Neuronal stem cell (in vitro differentiated cells): ENCODE data around the gene ZNF587B.
"Not testable (repeated sequence)": the region's sequence is repeated elsewhere in the genome, so short reads cannot be mapped to it uniquely, and the experiment has no call there.

Source experiments
- DNase-seq: peaks from one replicate; pipeline ENCODE4 v3.0.0-alpha.2; 2013; ENCODE audit warnings: low spot score
- H2AFZ ChIP-seq: one replicate; pipeline ENCODE4 v1.6.1; 2013; ENCODE audit warnings: mild to moderate bottlenecking, low read length, inconsistent platforms
- H2AK5ac ChIP-seq: 2 replicates; pipeline ENCODE4 v1.6.1; 2013; ENCODE audit warnings: low read depth, mild to moderate bottlenecking, inconsistent platforms, low read length, moderate library complexity, mixed read lengths
- H2BK120ac ChIP-seq: 2 replicates; pipeline ENCODE4 v1.6.1; 2013; ENCODE audit warnings: low read depth, mild to moderate bottlenecking, inconsistent platforms, low read length, moderate library complexity, mixed read lengths
- H2BK12ac ChIP-seq: one replicate; pipeline ENCODE4 v1.6.1; 2013; ENCODE audit warnings: low read length, inconsistent platforms
- H2BK15ac ChIP-seq: 2 replicates; pipeline ENCODE4 v1.6.1; 2013; ENCODE audit warnings: mild to moderate bottlenecking, low read length, inconsistent platforms, mixed read lengths
- H2BK5ac ChIP-seq: one replicate; pipeline ENCODE4 v1.6.1; 2013; ENCODE audit warnings: inconsistent platforms, mild to moderate bottlenecking, low read length, moderate library complexity
- H3K14ac ChIP-seq: one replicate; pipeline ENCODE4 v1.6.1; 2013; ENCODE audit warnings: low read length, inconsistent platforms
- H3K18ac ChIP-seq: 2 replicates; pipeline ENCODE4 v1.6.1; 2013; ENCODE audit warnings: low read length, inconsistent platforms
- H3K23ac ChIP-seq: 2 replicates; pipeline ENCODE4 v1.6.1; 2013; ENCODE audit warnings: low read depth, mild to moderate bottlenecking, mixed read lengths, low read length, inconsistent platforms; ENCODE audit not compliant: poor library complexity
- H3K27ac ChIP-seq: replicated peaks from 3 replicates; pipeline ENCODE4 v1.5.1; 2013; ENCODE audit warnings: low read length, inconsistent platforms
- H3K27me3 ChIP-seq, 3 experiments: 2 replicates each; pipeline ENCODE4 v1.6.1; 2013; ENCODE audit warnings: low read length in 3 of 3, mild to moderate bottlenecking in 2 of 3, inconsistent platforms in 1 of 3, low read depth in 1 of 3, mixed read lengths in 1 of 3, moderate library complexity in 1 of 3; ENCODE audit not compliant: control insufficient read depth in 3 of 3, insufficient read depth in 3 of 3
- H3K36me3 ChIP-seq, 2 donors: replicated peaks in 1 of 2; 2 replicates each; pipeline ENCODE4 v1.6.1; 2013; ENCODE audit warnings: low read length in 2 of 2; ENCODE audit not compliant: control insufficient read depth in 2 of 2, insufficient read depth in 2 of 2
- H3K4ac ChIP-seq: 2 replicates; pipeline ENCODE4 v1.6.1; 2013; ENCODE audit warnings: inconsistent platforms, mild to moderate bottlenecking, low read length, moderate library complexity
- H3K4me1 ChIP-seq, 2 donors: 1 replicate in 1 of 2; 2 replicates in 1 of 2; pipeline ENCODE4 v1.6.1; 2013; ENCODE audit warnings: low read length in 2 of 2, low read depth in 1 of 2; ENCODE audit not compliant: control insufficient read depth in 2 of 2, insufficient read depth in 1 of 2
- H3K4me2 ChIP-seq: one replicate; pipeline ENCODE4 v1.6.1; 2013; ENCODE audit warnings: mild to moderate bottlenecking, low read length, inconsistent platforms; ENCODE audit not compliant: insufficient read depth, poor library complexity, severe bottlenecking
- H3K4me3 ChIP-seq, 2 donors: 2 replicates each; pipeline ENCODE4 v1.5.1; 2013; ENCODE audit warnings: low read length in 2 of 2, mild to moderate bottlenecking in 2 of 2, inconsistent platforms in 1 of 2, moderate library complexity in 1 of 2
- H3K79me1 ChIP-seq: one replicate; pipeline ENCODE4 v1.6.1; 2013; ENCODE audit warnings: low read depth, mild to moderate bottlenecking, inconsistent platforms, low read length, moderate library complexity
- H3K9ac ChIP-seq: one replicate; pipeline ENCODE4 v1.6.1; 2013; ENCODE audit warnings: mild to moderate bottlenecking, low read depth, low read length, inconsistent platforms; ENCODE audit not compliant: poor library complexity
- H3K9me3 ChIP-seq, 2 donors: replicated peaks in 1 of 2; 2 replicates each; pipeline versions ENCODE3 to v1.6.1; 2013; ENCODE audit warnings: low read length in 2 of 2, mild to moderate bottlenecking in 2 of 2, inconsistent platforms in 1 of 2, low read depth in 1 of 2, mixed read lengths in 1 of 2, moderate library complexity in 1 of 2; ENCODE audit not compliant: control insufficient read depth in 2 of 2, insufficient read depth in 1 of 2
- H4K8ac ChIP-seq: one replicate; pipeline ENCODE4 v1.6.1; 2013; ENCODE audit warnings: low read depth, mild to moderate bottlenecking, inconsistent platforms, low read length, moderate library complexity
- H4K91ac ChIP-seq: one replicate; pipeline ENCODE4 v1.6.1; 2013; ENCODE audit warnings: low read length, low read depth, mild to moderate bottlenecking, inconsistent platforms; ENCODE audit not compliant: poor library complexity
- WGBS, 2 donors: extraction: QIAGEN DNeasy Blood & Tissue Kit; methylation state at CpG; one replicate each; pipeline ENCODE4 v1.1.7; 2013; ENCODE audit warnings: missing lambda C conversion rate in 2 of 2, mixed read lengths in 1 of 2; ENCODE audit not compliant: insufficient read length in 2 of 2, insufficient replicate concordance in 1 of 2; ENCODE audit errors: extremely low coverage in 2 of 2; 5-methylcytosine and 5-hydroxymethylcytosine counted together

ZNF587B gene

DNA sequence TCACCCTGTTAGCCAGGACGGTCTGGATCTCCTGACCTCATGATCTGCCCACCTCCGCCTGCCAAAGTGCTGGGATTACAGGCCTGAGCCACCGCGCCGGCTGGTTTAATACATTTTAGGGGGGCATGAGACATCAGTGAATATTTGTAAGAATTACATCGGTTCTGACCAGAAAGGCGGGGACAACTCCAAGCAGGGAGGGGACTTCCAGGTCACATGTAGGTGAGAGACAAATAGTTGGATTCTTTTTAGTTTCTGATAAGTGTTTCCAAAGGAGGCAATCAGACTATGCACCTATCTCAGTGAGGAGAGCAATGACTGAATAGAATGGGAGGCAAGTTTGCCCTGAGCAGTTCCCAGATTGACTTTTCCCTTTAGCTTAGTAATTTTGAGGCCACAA lies 11.7 kb upstream of the ZNF587B start:
- no peak overlapping the region for H2AK5ac ChIP-seq
- no peak overlapping the region for H4K8ac ChIP-seq
- no peak overlapping the region for H3K14ac ChIP-seq
- WGBS, 2 donors, result no CpG with 5 or more reads among the region's 7 CpGs
- no peak overlapping the region for H4K91ac ChIP-seq
- no peak overlapping the region for H3K18ac ChIP-seq
- no peak overlapping the region for H2BK5ac ChIP-seq
- H3K4me1 ChIP-seq, result peaks cover 4 to 6% of the 10 kb centered on the region in 2 donors
- no peaks in the 10 kb centered on the region for H3K27me3 ChIP-seq
- no peaks in the 10 kb centered on the region for H3K9me3 ChIP-seq
- H3K4ac ChIP-seq, result no peak overlapping the region
- no peak overlapping the region for H3K27ac ChIP-seq
- H3K79me1 ChIP-seq, result peaks cover 1% of the 10 kb centered on the region
- no peak overlapping the region for H2BK12ac ChIP-seq
- H3K23ac ChIP-seq, result no peak overlapping the region
- H3K4me3 ChIP-seq, result no peak overlapping the region
- no peak overlapping the region for H2AFZ ChIP-seq
- H3K9ac ChIP-seq, result no peak overlapping the region
- peaks cover 0 to 29% of the 10 kb centered on the region in 2 donors for H3K36me3 ChIP-seq
- no peak overlapping the region for H2BK15ac ChIP-seq
- no peak overlapping the region for H3K4me2 ChIP-seq
- no peak overlapping the region for H2BK120ac ChIP-seq
- DNase-seq, result no peak

DNA sequence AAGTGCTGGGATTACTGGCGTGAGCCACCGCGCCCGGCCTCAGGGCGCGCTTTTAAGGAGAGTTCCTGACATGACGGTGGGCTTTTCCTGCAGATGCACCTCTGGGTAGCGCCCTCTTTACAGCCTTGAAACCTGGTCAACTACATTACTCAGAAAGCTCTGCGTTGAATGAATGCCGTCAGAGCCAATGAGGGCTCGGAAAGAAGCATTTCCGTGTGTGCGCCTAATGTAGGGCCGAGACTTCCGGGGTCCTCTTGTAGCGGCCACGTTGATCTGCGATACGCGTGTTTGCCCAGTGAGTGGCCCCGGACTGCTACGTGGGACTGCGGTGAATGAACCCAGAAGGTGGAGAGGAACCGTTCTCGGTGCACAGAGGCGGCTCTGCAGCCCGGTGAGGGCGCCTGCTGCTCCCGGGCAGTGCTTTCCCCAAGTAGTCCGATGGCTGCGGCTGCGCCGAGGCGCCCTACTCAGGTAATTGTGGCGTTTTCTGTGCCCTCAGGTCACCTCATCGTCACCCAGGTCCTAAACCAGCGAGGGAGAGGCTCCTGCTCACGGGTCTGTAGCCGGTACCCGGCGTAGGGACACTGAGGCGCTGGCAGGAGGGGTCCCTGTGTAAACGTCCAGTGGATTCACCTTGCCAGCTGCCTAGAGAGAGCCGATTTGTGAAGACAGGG lies 10.5 kb upstream of the ZNF587B start:
- Histone ChIP-seq H3K9ac (peak overlapping the region; percentile 90), H2AK5ac (no peak overlapping the region), H2AFZ (peak overlapping the region; percentile 76), H3K4ac (peak overlapping the region; percentile 53), H2BK120ac (no peak overlapping the region), H3K36me3 (peaks cover 0 to 38% of the 10 kb centered on the region in 2 donors), H3K4me2 (peak overlapping the region; percentile 77), H4K91ac (no peak overlapping the region), H3K79me1 (peaks cover 2% of the 10 kb centered on the region), H3K4me1 (peaks cover 4% of the 10 kb centered on the region in 2 donors), H3K9me3 (no peaks in the 10 kb centered on the region), H2BK15ac (no peak overlapping the region), H3K4me3 (peak overlapping the region; percentile 78 to 89), H2BK12ac (no peak overlapping the region), H4K8ac (no peak overlapping the region), H3K14ac (peak overlapping the region; percentile 94), H2BK5ac (peak overlapping the region; percentile 69), H3K18ac (peak overlapping the region; percentile 95), H3K27me3 (no peaks in the 10 kb centered on the region), H3K23ac (peak overlapping the region; percentile 91), H3K27ac (peak overlapping the region; percentile 42)
- WGBS, 2 donors, result no CpG with 5 or more reads among the region's 44 CpGs
- DNase-seq, result peak; percentile 77

DNA sequence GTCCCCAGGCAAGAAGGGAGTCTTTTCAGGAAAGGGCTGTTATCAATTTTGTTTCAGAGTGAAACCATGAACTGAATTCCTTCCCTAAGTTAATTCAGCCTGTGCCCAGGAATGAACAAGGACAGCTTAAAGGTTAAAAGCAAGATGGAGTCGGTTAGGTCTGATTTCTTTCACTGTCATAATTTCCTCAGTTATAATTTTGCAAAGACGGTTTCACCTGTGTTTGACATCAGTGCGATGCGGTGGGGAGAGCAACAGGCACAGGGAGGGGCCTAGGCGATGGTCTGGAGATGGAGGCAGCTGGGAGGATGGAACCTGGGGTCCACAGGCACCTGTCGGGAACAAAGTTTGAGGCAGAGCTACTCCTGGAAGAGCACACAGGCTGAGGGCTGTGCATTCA lies 9.5 kb upstream of the ZNF587B start:
- H3K4ac ChIP-seq, result no peak overlapping the region
- H3K18ac ChIP-seq, result no peak overlapping the region
- peaks cover 4% of the 10 kb centered on the region in 2 donors for H3K4me1 ChIP-seq
- peak overlapping the region in 1 of 2 donors; percentile 78 for H3K4me3 ChIP-seq
- no peaks in the 10 kb centered on the region for H3K9me3 ChIP-seq
- no peak overlapping the region for H2BK120ac ChIP-seq
- H3K23ac ChIP-seq, result no peak overlapping the region
- H4K91ac ChIP-seq, result no peak overlapping the region
- no peak overlapping the region for H2BK12ac ChIP-seq
- H3K36me3 ChIP-seq, result peaks cover 0 to 48% of the 10 kb centered on the region in 2 donors
- no peak overlapping the region for H3K14ac ChIP-seq
- no peak overlapping the region for H4K8ac ChIP-seq
- H3K79me1 ChIP-seq, result peaks cover 2% of the 10 kb centered on the region
- H2AFZ ChIP-seq, result no peak overlapping the region
- H3K9ac ChIP-seq, result no peak overlapping the region
- H2AK5ac ChIP-seq, result no peak overlapping the region
- no peaks in the 10 kb centered on the region for H3K27me3 ChIP-seq
- H2BK5ac ChIP-seq, result no peak overlapping the region
- no peak for DNase-seq
- no peak overlapping the region for H2BK15ac ChIP-seq
- H3K4me2 ChIP-seq, result no peak overlapping the region
- no CpG with 5 or more reads among the region's 6 CpGs for WGBS, 2 donors
- no peak overlapping the region for H3K27ac ChIP-seq

DNA sequence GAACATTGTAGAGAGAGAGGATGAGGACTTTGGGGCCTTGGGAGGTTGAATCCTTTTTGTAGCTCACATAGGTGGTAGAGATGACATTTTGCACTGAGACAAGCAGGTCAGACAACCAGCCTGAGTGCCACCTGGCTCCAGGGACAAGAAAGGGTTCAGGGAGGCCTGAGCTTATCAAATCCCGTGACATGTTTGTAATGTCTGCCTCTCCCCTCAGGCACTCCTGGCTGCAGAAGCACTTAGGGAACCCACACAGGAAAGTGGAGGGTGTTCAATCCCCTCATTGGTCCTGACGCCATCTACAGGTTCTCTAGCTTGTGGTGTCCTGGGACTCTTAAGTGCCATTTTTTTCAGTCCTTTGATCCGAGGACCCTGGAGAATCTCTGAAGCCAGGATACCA lies 9.0 kb upstream of the ZNF587B start:
- H3K79me1 ChIP-seq, DNase-seq, H3K9ac ChIP-seq, H2AFZ ChIP-seq, H4K91ac ChIP-seq, H3K23ac ChIP-seq, H2BK15ac ChIP-seq, H3K4me2 ChIP-seq, H3K4me1 ChIP-seq, H2BK12ac ChIP-seq, H3K18ac ChIP-seq, H3K4ac ChIP-seq, H3K27me3 ChIP-seq, H2AK5ac ChIP-seq, H4K8ac ChIP-seq, H2BK120ac ChIP-seq, H3K14ac ChIP-seq, H3K9me3 ChIP-seq, H3K27ac ChIP-seq, H2BK5ac ChIP-seq: not testable (repeated sequence)
- Histone ChIP-seq H3K36me3 (peaks cover 1 to 53% of the 10 kb centered on the region in 2 donors), H3K4me3 (peak overlapping the region in 1 of 2 donors; percentile 78)
- WGBS, 2 donors, result no CpG with 5 or more reads among the region's 3 CpGs
